ENCODE data around the gene GLRA3. TPM values are rescaled to one million over a fixed set of nuclear protein-coding genes. Genes with fewer than 3 reads are reported as not detected.

GLRA3 gene
- not detected in 2 replicates for total RNA-seq

DNA sequence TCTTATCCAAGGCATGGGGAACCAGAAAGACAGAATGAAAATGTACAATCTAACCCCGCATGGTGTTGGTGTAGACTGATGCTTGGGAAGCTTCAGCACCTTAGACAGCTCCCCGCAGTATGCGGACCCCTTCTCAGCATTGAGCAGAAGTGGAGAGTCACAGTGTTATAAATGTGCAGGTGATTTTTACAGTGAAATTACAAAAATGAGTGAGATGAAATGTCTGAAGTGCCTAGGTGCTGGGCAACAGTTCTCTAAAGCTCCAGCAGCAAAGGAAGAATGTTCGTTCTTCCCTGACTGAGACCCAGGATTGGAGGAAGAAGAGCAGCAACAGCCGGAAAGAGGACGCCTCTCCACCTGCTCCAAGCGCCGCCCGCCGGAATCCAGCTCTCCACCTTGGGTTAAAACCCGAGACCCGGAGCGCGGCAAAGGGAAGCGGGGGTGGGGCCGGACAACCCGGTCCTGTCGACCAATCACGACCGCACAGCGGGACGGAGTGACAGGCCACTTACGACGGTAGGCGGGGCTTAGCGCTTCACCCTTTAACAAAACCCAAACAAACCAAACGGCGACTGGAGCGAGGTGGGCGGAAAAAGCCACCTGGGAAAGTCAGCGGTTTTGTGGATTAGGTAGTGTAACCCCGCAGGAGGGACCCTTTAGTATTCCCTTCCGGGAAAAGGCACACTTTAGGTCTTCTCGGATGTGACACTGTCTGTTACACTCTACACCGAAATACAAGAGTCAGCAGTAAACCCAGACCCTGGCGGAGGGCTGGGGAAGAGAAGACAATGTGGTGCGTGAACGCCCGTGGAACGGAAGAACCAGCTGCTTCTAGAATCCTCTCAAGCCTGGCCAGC, at the start of gene GLRA3:
Gene GLRA3, minus strand, starts transcription at position 403 of the 857 bp plus-strand sequence. CDS start 436 bp downstream, outside the sequence.

Other genes starting within 250 kb of the GLRA3 start
- not detected in 2 replicates for gene ADAM29, start 89.1 kb upstream of the GLRA3 start, total RNA-seq

All from bronchus fibroblast of lung (primary cell).